Measurements from ENCODE around the gene NDUFS6. TPM values are rescaled to one million over a fixed set of nuclear protein-coding genes. Genes with fewer than 3 reads are reported as not detected.
A peak's percentile ranks its signal among the peaks of the same experiment; 100 is the strongest.

Gene NDUFS6
- 10 to 100 TPM; 48.6 to 81.1 (median 53.8) TPM for polyA plus RNA-seq (ENCODE audit: insufficient read length in 4 of 4)

- peak in 1 of 4 donors; percentile 63 for DNase-seq (ENCODE audit: low read depth in 4 of 4, low spot score in 3 of 4)
Observed at GRCh38 chr5:1801222-1801966, at the start of gene NDUFS6. NDUFS6 (plus strand) TSS chr5:1801407; CDS start chr5:1801418, 11 bp downstream.

GRCh38 chr5:1751864-1752822 lies 49.1 kb upstream of the NDUFS6 start:
- DNase-seq (ENCODE audit: low read depth in 4 of 4, low spot score in 3 of 4) = no peak

GRCh38 chr5:1752881-1753280 lies 48.3 kb upstream of the NDUFS6 start:
- DNase-seq (ENCODE audit: low read depth in 4 of 4, low spot score in 3 of 4) = no peak

DNA sequence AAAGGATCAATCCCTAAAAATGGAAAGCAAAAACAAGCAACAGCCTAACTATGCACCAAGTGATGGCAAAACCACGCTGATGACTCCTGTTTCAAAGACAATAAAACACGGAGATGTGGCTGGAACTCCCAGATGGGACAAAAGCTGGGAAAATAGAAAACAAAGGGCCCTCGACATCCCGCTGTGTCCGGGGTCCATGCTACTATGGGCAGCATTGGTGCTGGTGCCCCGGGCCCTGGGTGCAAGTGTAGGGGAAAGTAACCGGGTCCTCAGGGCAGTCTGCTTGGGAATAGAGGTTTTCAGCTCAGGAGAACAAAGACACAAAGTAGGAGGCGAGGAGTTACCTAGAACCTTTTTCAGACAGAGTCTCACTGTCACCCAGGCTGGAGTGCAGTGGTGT lies 47.7 kb upstream of the NDUFS6 start:
- no peak for DNase-seq (ENCODE audit: low read depth in 4 of 4, low spot score in 3 of 4)

DNA sequence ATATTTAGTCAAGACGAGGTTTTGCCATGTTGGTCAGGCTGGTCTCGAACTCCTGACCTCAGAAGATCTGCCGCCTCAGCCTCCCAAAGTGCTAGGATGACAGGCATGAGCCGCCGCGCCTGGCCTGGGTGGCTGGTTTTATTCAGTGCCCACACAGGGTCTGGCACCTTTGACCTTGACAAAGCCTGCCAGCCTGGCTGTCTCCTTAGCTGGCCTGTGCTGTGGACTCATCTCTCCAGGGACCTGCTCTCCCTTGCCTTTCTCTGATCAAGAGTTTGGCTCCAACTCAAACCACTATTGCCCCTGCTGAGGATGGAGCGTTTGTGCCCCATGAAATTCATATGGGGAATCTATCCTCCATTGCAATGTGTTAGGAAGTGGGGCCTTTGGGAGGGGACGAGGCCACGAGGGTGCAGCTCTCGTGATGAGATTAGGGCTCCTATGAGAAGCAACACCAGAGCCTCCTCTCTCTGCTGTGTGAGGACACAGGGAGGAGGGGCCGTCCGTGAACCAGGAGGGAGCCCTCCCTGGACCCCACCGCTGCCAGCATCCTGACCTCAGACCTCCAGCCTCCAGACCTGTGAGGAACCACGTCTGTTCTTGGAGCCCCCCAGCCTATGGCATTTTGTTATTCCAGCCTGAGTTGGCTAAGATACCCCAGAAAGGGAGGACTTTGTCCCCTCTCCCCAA lies 46.5 kb upstream of the NDUFS6 start:
- no peak for DNase-seq (ENCODE audit: low read depth in 4 of 4, low spot score in 3 of 4)

- no peak for DNase-seq (ENCODE audit: low read depth in 4 of 4, low spot score in 3 of 4)
Observed at GRCh38 chr5:1755321-1755949, 45.8 kb upstream of the NDUFS6 start.

DNA sequence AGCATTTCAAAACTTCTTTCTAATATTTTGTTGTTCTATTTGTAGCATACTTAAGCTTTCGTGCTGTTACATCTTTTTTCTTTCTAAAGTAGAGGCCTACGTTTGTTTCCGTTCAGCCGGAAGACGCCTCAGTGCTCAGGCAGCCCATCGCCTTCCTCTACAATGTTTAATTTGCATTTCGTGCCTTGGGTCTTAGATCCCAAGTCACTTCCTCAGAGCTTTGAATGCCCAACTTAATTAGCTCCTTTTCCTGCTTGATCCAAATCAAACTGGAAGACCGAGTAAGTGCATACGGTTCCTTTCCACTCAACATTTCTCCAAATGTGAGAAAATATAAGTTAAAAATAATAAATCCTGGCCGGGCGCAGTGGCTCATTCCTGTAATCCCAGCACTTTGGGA lies 44.7 kb upstream of the NDUFS6 start:
- DNase-seq (ENCODE audit: low read depth in 4 of 4, low spot score in 3 of 4) = no peak

DNA sequence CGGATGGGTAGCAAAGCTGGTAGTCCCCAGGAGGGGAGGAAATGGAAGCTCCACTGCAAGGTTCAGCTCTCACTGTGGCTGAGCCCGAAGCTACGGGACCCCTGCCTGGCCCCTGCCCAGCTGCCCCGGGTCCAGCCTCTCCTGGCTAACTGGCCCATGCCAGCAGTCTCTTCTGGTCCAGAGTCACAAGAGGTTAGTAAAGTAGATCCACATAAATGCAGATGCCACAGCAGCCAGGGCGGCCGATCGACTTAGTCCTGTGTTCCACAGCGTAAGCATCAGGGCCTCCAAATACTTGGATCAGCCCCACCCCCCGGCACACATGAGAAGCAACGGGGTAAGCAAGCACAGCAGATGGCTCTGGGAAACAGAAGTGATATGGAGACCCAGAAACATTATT lies 43.7 kb upstream of the NDUFS6 start:
- DNase-seq (ENCODE audit: low read depth in 4 of 4, low spot score in 3 of 4) = no peak

DNA sequence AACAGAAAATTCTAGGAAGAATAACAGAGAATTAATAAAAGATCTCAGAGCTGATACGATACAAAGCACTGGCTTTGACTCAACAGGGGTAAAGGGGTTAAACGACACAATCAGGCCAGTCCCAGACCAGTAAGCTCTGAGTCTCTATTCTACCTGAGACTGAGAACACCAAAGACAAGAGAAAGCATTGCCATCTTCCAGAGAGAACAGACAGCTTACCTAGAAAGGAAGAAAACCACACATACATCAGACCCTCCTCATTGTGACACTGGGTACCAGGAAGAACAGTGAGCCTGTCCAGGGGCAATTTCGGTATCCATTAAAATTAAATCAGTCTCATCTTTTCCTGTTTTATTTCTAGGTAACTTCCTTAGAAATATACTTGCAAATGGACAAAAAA lies 42.6 kb upstream of the NDUFS6 start:
- no peak for DNase-seq (ENCODE audit: low read depth in 4 of 4, low spot score in 3 of 4)

DNA sequence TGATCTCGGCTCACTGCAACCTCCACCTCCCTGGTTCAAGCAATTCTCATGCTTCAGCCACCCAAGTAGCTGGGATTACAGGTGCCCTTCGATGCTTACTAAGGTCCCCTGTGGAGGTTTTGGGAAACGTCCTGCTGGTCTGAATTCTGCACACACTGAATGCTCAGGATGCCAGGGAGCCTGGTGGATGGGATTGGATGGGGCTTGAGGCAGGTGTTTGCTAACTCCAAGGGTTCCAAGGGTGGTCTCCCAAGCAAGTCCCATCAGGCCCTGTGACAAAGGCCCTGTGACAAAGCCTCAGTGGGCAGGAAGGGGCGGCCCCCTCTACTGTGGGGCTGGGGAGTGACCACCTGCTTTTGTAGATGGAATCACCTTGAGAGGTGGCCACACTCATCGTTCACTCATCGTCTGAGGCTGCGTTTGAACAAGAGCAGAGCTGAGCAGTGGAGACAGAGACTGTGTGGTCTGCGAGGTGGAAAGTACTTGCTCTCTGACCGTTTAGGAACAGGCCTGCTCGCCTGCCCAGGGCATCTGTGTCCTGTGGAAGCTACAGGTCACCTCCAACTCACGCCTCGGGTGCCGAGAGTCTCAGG lies 41.7 kb upstream of the NDUFS6 start:
- no peak for DNase-seq (ENCODE audit: low read depth in 4 of 4, low spot score in 3 of 4)

- DNase-seq (ENCODE audit: low read depth in 4 of 4, low spot score in 3 of 4) = no peak
Observed at GRCh38 chr5:1760231-1760630, 41.0 kb upstream of the NDUFS6 start.

DNA sequence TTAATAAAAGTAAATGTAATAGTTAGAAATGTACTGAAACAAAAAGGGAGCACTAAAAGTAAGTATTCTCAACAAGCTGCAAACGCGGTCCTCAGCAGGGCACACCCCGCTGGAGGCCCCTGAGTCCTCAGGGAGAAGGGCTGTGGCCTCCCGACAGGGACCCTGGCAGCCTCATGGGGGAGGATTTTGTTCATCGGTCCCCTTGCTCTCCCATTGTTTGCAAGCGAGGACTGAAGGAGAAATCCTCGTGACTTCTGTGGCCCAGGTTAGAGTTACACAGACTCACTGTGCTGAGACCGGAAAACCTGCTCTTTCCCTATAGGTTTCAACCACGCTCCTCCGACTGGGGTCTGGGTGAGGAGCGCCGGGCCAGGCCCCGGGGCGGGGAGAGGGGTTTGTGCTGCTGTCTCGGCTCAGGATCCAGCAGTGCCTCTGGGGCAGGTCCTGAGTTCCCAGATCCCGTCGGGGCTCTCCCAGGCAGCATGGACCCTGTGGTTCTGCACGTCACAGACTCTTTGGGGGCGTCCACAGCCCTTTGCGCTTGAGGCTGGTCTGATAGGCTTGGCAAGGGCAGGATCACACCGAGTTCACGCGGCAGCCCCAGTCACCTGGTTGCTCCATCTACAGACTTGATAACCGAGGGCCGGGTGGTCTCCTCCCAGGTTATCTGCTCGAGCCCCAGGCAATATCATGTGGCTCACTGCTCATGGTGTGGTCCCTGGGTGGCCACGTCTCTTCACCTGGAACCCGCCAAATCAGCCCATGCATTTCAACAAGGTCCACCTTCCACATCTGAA lies 40.4 kb upstream of the NDUFS6 start:
- DNase-seq (ENCODE audit: low read depth in 4 of 4, low spot score in 3 of 4) = no peak

DNA sequence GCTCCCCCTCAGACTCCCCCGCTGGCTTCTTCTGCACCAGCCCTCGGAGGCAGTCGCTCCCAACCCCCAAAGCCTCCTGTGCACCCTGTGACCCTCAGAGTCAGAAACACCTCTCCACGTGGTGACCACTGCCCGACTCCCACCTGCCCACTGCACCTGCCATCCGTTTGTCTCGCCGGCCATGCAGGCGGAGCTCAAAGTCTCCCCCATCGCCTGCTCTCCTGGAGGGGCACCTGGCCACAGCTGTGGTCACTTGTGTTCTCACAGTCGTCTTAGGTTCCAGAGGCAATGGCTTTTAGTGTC lies 39.8 kb upstream of the NDUFS6 start:
- no peak for DNase-seq (ENCODE audit: low read depth in 4 of 4, low spot score in 3 of 4)

- no peak for DNase-seq (ENCODE audit: low read depth in 4 of 4, low spot score in 3 of 4)
Observed at GRCh38 chr5:1762121-1762882, 38.9 kb upstream of the NDUFS6 start.

DNA sequence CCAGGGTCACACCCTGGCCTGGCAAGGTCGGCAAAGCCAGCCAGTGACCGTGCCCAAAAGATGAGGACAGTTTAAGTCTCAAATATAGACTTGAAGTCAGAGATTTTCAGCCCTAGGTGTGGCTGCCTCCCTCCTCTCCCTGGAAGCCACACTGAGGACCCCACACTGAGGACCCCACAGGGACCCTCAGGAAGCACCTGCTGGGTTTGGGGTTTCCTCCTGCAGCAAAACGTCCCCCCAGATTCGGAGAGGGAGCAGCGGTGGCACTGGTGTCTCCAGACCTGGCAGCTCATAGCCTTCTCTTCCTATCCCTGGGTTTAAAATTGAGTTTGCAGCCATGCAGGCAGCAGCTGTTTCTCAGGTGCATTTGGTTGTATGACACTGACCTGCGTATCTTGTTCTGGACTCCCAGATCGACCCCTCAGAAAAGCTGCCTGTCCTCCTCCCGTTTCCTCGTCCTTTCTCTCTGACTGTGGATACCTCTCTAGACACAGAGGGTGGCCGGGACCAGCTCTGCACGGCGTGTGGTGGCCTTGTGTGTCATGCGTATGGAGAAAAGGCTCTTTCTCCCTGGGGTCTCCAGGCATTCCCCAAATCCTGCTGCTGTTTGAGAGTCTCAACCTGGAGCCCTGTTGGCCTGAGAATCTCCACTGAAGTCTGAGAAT lies 38.2 kb upstream of the NDUFS6 start:
- no peak for DNase-seq (ENCODE audit: low read depth in 4 of 4, low spot score in 3 of 4)

GRCh38 chr5:1763548-1763911 lies 37.7 kb upstream of the NDUFS6 start:
- peak in 2 of 4 donors; percentile 46 to 49 for DNase-seq (ENCODE audit: low read depth in 4 of 4, low spot score in 3 of 4)

GRCh38 chr5:1763960-1764605 lies 37.1 kb upstream of the NDUFS6 start:
- no peak for DNase-seq (ENCODE audit: low read depth in 4 of 4, low spot score in 3 of 4)

- no peak for DNase-seq (ENCODE audit: low read depth in 4 of 4, low spot score in 3 of 4)
Observed at GRCh38 chr5:1764606-1764960, 36.6 kb upstream of the NDUFS6 start.
